ENCODE data around the gene IGF2. TPM values are rescaled to one million over a fixed set of nuclear protein-coding genes. Genes with fewer than 3 reads are reported as not detected.
"Not testable (repeated sequence)": the region's sequence is repeated elsewhere in the genome, so short reads cannot be mapped to it uniquely, and the experiment has no call there.

The IGF2 gene
- total RNA-seq, 4 donors from 2014 or later, result 8.2 to 19.8 (median 12.2) TPM

DNA sequence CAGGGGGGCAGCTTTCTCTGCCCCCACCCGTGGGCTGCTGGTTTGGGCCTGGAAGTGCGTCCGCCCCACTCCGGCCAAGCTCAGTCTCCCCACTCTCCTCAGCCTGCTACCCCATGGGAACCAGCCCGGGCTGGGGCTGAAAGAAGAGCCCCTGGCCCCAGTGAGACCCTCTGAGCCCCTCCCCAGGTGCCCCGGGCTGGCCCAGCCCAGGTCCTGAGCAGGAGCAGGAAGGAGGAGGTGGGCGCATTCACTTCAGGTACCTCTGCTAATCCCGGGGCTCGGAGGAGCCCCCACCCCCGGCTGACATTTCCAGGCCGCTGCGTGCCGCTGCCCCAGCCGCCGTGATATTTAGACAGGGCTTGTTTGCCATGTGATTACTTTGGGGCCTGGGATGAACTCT is 41.2 kb upstream of the IGF2 start:
- intact Hi-C loops (cut with DNase I; ENCODE audit: low total_unique reads), result no loop called here
- H3K4me1 ChIP-seq, result no peaks in the 10 kb centered on the region
- TF ChIP-seq POLR2A (IDR thresholded peaks at IDR 0.05) (no peak), POLR2AphosphoS5 (IDR thresholded peaks at IDR 0.05) (no peak), EP300 (IDR thresholded peaks at IDR 0.05; ENCODE audit: low read depth) (no peak)
- TF ChIP-seq, protein P1, sequence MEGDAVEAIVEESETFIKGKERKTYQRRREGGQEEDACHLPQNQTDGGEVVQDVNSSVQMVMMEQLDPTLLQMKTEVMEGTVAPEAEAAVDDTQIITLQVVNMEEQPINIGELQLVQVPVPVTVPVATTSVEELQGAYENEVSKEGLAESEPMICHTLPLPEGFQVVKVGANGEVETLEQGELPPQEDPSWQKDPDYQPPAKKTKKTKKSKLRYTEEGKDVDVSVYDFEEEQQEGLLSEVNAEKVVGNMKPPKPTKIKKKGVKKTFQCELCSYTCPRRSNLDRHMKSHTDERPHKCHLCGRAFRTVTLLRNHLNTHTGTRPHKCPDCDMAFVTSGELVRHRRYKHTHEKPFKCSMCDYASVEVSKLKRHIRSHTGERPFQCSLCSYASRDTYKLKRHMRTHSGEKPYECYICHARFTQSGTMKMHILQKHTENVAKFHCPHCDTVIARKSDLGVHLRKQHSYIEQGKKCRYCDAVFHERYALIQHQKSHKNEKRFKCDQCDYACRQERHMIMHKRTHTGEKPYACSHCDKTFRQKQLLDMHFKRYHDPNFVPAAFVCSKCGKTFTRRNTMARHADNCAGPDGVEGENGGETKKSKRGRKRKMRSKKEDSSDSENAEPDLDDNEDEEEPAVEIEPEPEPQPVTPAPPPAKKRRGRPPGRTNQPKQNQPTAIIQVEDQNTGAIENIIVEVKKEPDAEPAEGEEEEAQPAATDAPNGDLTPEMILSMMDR (IDR thresholded peaks at IDR 0.05), result no peak
- peaks cover 44% of the 10 kb centered on the region for H3K27me3 ChIP-seq
- WGBS, 2 donors (ENCODE audit: low coverage in 1 of 2), result 75% methylated on average over 15 of the region's 15 CpGs; no CpG with 5 or more reads in 1 of the 2 donors
- no peak overlapping the region for H3K4me3 ChIP-seq
- H3K27ac ChIP-seq, result no peak overlapping the region
- in situ Hi-C loops (cut with MboI; ENCODE audit: low pct_ligation_motif_present in 1 of 4, low pct_unique_long_range_greater_than_20kb in 1 of 4, low sequenced_read_pairs in 3 of 4), result loop anchor here in 1 of 4 donors (25.0 kb wide), 2 partner anchors 107 to 232 kb away; partner anchors contain the start of gene TSSC4
- no peak for DNase-seq
- no peaks in the 10 kb centered on the region for H3K9me3 ChIP-seq
- H3K36me3 ChIP-seq, result no peaks in the 10 kb centered on the region

- intact Hi-C loops (cut with DNase I; ENCODE audit: low total_unique reads) (no loop called here), in situ Hi-C loops (cut with MboI; ENCODE audit: low pct_ligation_motif_present in 1 of 4, low pct_unique_long_range_greater_than_20kb in 1 of 4, low sequenced_read_pairs in 3 of 4) (loop anchor here in 1 of 4 donors (25.0 kb wide), 2 partner anchors 108 to 233 kb away; partner anchors contain the start of gene TSSC4)
- no peak for DNase-seq
- Histone ChIP-seq H3K9me3 (no peaks in the 10 kb centered on the region), H3K36me3 (no peaks in the 10 kb centered on the region), H3K27me3 (peaks cover 36% of the 10 kb centered on the region), H3K4me1 (no peaks in the 10 kb centered on the region), H3K27ac (no peak overlapping the region), H3K4me3 (no peak overlapping the region)
- 39 to 77% methylated on average over 6 to 8 of the region's 10 CpGs for WGBS, 2 donors (ENCODE audit: low coverage in 1 of 2)
- TF ChIP-seq, protein P1 (IDR thresholded peaks at IDR 0.05), result no peak
- TF ChIP-seq EP300 (IDR thresholded peaks at IDR 0.05; ENCODE audit: low read depth) (no peak), POLR2A (IDR thresholded peaks at IDR 0.05) (no peak), POLR2AphosphoS5 (IDR thresholded peaks at IDR 0.05) (no peak)
These were observed 40.3 kb upstream of the IGF2 start for GRCh38 chr11:2179516-2179915.

GRCh38 chr11:2178906-2179494 is 39.8 kb upstream of the IGF2 start:
- no peaks in the 10 kb centered on the region for H3K36me3 ChIP-seq
- WGBS, 2 donors (ENCODE audit: low coverage in 1 of 2), result 39% methylated on average over 15 of the region's 16 CpGs; no CpG with 5 or more reads in 1 of the 2 donors
- H3K9me3 ChIP-seq, result no peaks in the 10 kb centered on the region
- no peak overlapping the region for H3K4me3 ChIP-seq
- TF ChIP-seq EP300 (IDR thresholded peaks at IDR 0.05; ENCODE audit: low read depth) (no peak), POLR2AphosphoS5 (IDR thresholded peaks at IDR 0.05) (no peak), POLR2A (IDR thresholded peaks at IDR 0.05) (no peak)
- TF ChIP-seq, protein P1 (IDR thresholded peaks at IDR 0.05), result no peak
- in situ Hi-C loops (cut with MboI; ENCODE audit: low pct_ligation_motif_present in 1 of 4, low pct_unique_long_range_greater_than_20kb in 1 of 4, low sequenced_read_pairs in 3 of 4), result loop anchor here in 1 of 4 donors (25.0 kb wide), 2 partner anchors 108 to 233 kb away; partner anchors contain the start of gene TSSC4
- no peak for DNase-seq
- H3K4me1 ChIP-seq, result no peaks in the 10 kb centered on the region
- intact Hi-C loops (cut with DNase I; ENCODE audit: low total_unique reads), result no loop called here
- H3K27ac ChIP-seq, result no peak overlapping the region
- peaks cover 35% of the 10 kb centered on the region for H3K27me3 ChIP-seq

DNA sequence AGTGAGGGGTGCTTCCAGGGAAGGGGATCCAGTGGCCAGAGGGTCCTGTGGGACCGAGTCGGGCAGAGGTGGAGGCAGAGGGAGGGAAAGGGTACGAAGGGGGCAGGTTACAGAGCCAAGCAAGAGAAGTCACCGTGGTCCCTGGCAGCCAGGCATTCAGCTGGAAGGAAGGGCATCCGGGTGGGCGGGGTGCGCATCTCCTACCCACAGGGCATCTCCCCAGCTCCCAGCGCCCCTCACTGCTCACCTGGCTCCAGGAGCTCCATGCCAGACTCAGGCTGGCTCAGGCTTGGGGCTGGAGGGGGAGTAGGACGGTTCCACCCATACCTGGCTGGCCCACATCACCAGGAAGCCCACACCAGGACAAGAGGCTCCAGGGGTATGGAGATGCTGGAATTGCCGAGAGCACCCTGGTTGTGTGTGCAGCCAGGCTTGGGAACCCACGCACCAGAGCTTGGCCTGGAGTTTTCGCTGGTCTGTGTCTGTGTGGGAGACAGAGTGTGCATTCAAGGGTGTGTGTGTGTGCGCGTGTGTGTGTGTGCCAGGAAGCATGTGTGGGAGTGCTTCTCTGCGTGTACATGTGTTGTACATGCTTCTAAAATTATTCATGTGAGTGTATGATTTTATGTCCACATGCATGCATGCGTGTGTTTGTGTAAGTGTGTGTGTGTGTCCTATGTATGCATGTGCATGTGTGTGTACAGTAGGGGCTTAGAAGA is 39.0 kb upstream of the IGF2 start:
- DNase-seq; H3K4me3 ChIP-seq; H3K27ac ChIP-seq; H3K4me1 ChIP-seq; H3K36me3 ChIP-seq; intact Hi-C loops (cut with DNase I; ENCODE audit: low total_unique reads); H3K9me3 ChIP-seq: not testable (repeated sequence)
- 48 to 74% methylated on average over 4 to 15 of the region's 16 CpGs for WGBS, 2 donors (ENCODE audit: low coverage in 1 of 2)
- H3K27me3 ChIP-seq, result peaks cover 31% of the 10 kb centered on the region
- in situ Hi-C loops (cut with MboI; ENCODE audit: low pct_ligation_motif_present in 1 of 4, low pct_unique_long_range_greater_than_20kb in 1 of 4, low sequenced_read_pairs in 3 of 4), result loop anchor here in 1 of 4 donors (25.0 kb wide), 2 partner anchors 109 to 234 kb away; partner anchors contain the start of gene TSSC4
